GM12801 (cell line): ENCODE data around the gene RHBDD1.

Source experiments
- TF ChIP-seq, protein P1 (sequence below): IDR thresholded peaks from one replicate; pipeline ENCODE4 v1.5.1; 2011; ENCODE audit warnings: control low read depth; ENCODE audit not compliant: insufficient read length; ENCODE audit errors: extremely low read depth

RHBDD1 gene

DNA sequence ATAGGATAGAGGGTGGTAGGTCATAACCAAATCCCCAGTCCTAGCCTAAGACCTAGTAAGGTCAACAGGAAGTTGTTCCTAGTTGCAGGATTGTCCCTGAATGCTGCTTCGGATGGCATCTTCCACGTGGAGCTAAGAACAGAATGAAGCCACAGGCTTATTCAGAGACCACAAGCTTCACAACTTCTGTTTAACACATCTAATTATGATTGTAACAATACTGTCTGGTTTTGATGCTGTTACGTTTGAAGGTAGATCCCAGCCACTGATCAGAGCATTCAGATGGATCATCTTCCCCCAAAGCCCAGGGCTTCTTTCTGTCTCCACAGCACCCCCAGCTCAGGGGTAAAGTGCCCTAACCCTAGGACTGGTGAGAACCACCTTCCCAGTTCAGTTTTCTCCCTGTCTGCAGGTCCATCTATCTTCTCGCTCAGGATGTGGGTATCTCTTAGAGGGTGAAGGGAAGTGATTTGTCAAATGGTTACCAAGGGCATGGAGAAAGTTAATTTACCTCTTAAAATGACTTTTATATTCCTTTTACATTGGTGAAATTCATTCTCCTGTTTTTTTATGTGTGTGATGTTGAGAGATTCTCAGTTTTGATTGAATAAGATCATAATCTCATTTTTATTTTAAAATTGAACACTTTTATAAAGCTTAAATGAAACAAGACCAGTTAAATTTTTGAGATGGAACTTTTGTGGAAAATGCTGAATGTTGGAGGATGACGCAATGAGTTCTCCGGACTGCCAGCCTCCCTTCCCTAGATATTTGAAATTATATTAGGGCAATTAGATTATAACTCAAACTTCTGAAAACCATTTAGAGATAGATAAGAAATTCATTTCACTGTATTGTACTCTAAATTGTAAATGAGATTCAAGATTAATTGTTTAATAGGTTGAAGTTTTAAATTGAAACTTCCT, 66.5 kb downstream of the RHBDD1 start:
- TF ChIP-seq, protein P1, sequence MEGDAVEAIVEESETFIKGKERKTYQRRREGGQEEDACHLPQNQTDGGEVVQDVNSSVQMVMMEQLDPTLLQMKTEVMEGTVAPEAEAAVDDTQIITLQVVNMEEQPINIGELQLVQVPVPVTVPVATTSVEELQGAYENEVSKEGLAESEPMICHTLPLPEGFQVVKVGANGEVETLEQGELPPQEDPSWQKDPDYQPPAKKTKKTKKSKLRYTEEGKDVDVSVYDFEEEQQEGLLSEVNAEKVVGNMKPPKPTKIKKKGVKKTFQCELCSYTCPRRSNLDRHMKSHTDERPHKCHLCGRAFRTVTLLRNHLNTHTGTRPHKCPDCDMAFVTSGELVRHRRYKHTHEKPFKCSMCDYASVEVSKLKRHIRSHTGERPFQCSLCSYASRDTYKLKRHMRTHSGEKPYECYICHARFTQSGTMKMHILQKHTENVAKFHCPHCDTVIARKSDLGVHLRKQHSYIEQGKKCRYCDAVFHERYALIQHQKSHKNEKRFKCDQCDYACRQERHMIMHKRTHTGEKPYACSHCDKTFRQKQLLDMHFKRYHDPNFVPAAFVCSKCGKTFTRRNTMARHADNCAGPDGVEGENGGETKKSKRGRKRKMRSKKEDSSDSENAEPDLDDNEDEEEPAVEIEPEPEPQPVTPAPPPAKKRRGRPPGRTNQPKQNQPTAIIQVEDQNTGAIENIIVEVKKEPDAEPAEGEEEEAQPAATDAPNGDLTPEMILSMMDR, result no peak

DNA sequence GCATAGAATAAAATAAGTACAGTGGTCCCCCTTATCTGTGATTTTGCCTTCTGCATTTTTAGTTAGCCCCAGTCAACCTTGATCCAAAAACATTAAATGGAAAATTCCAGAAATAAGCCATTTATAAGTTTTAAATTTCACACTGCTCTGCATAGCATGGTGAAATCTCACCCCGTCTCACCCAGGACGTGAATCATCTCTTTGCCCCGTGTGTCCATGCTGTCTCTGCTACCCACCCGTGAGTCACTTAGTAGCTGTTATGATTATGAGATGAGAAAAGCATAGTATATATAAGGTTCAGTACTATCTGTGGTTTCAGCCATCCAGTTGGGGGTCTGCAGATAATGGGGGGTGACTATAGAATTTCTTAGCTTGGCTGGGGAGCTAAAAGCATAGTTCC, 67.3 kb downstream of the RHBDD1 start:
- TF ChIP-seq, protein P1, result no peak

DNA sequence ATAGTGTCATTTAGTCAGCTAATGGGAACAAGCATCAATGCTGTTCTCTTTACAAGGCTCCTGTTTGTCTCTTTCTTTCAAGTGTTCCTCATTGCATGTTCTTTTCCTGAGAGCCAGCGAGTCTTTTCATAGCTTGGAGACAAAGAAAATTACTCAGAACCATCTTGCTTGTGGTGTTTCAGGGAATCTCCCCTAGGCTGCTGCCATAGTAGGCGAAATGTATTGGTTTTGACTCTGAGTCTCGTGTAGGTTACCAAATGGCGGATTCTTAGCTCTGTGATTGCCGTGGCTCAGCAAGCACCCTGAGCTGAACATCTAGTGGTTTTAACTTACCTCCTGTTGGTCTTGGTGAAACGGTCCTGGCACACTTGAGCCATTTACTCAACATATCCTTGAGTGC, 68.7 kb downstream of the RHBDD1 start:
- TF ChIP-seq, protein P1, result no peak

DNA sequence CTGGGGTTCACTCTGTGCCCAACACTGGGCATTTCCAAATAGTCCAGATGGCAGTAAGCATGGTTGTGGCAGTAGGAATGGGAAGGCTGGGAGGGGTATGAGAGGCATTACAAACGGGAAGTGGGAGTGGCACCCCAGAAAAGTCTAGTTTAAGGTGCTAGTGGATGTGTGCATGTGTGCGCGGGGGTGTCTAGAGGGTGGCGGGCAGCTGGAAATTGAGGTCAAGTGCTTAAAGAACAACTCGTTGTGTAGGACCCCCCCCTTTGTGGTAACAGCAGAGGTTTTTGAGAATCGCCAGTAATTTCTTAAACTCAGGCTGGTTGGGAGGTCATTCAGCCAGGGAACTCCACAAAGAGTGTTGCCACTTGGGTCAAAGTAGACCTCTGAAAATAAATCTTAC, 69.9 kb downstream of the RHBDD1 start:
- TF ChIP-seq, protein P1, result no peak

DNA sequence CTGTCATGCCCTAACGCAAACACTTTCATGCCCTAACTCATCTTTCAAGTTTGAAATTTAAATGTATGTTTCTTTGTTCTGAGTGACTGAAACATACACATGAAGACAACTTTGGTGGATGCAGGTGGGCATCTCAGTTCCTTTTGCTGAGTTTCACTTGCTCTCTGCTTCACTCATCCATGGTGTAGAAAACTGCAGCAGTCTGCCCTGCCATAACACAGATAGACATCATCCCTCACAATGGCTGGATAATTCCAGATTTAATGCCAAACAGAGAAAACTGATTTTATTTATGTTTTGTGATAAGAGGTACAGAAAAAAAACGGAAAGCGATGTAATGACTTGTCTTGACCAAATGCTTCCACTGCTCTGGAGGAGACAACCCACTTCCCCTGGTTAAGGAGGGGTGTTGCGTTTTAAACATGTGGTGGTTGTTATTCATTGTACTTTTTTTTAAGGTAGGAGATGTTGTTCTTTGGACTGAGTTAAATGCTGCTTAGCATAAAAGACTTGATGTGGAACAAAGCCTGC, 70.4 kb downstream of the RHBDD1 start:
- TF ChIP-seq, protein P1, result no peak

DNA sequence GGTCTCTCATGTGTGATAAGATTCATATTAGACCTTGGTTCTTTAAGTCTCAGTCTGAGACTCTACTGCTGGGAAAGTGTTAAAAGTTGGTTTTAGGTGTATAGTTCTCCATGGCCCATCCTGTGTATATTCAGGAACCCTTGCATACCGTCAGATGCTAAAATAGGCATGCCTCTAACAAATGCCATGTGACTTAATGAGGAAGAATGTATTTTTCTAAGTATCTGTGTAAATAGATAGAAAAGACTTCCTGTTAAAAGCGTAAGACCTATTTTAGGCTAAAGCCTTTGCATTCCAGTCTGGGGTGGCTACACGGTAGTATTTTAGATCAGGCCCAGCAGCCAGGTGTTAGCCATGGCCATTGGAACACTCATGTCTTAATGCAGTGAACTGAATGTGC, 73.3 kb downstream of the RHBDD1 start:
- TF ChIP-seq, protein P1, result no peak

DNA sequence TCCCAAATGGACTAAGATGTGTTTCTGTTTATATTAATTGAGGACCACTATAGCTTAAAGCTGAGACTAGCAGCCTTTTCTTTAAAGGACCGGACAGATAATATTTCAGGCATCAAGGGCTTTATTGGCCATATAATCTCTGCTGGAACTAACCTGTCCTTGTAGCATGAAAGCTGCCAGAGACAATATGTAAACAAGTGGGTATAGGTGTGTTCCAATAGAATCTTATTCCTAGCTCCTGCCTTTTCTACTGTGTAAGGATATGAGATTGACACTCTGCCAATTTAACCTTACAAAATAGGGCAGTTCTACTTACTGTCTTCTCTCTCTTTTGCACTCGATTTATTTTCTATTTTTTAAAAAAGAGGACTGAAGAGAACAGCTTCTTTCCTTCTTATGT, 74.0 kb downstream of the RHBDD1 start:
- TF ChIP-seq, protein P1, result no peak
